A172 (cell line): ENCODE results near the gene STAMBP. TPM values are rescaled to one million over a fixed set of nuclear protein-coding genes. Genes with fewer than 3 reads are reported as not detected.
"Not testable (repeated sequence)": the region's sequence is repeated elsewhere in the genome, so short reads cannot be mapped to it uniquely, and the experiment has no call there.

Experiments
- DNase-seq: peaks from one replicate; pipeline ENCODE4 v3.0.0-alpha.2; 2015; ENCODE audit warnings: low spot score
- total RNA-seq: library from RNA; depleted of rRNA; stranded (reverse); fragments of >200 nt; shearing (Covaris generic); gene quantifications from 2 replicates; pipeline ENCODE4 v1.2.3, GENCODE V29; 2014

STAMBP gene
- total RNA-seq, 1 experiment from 2014 or later = 8.0 TPM

DNA sequence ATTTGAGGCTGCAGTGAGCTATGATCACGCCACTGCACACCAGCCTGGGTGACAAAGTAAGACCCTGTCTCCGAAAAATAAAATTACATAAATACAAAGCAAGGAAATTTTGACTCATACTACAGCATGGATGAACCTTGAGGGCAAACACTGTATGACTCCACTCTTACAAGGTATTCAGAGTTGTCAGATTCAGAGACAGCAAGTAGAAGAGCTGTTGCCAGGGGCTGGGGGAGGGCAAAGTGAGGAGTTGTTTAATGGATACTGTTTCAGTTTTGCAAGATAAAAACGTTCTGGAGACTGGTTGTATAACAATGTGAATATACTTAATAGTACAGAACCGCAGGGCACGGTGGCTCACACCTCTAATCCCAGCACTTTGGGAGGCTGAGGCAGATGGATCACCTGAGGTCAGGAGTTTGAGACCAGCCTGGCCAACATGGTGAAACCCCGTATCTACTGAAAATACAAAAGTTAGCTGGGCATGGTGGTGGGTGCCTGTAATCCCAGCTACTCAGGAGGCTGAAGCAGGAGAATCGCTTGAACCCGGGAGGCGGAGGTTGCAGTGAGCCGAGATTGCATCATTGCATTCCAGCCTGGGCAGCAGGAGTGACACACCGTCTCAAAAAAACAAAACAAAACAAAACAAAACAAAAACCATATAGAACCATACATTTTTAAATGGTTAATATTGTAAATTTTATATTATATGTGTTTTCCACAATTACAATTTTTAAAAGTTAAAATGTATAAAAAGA, 59.0 kb downstream of the STAMBP start:
- not testable (repeated sequence) for DNase-seq

DNA sequence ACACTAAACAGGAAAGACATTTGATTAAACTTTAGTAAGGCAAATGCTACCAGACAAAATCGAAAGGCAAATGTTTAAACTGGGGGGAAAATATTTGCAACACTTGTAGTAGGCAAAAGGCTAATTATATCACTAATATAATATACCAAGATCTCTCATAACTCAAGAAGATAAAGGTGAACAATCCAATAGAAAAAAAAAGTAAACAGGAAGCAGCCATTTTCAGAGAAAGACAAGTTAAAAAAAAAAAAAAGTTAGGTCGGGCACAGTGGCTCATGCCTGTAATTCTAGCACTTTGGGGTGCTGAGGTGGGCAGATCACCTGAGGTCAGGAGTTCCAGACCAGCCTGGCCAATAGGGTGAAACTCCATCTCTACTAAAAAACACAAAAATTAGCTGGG, 59.6 kb downstream of the STAMBP start:
- DNase-seq = no peak

DNA sequence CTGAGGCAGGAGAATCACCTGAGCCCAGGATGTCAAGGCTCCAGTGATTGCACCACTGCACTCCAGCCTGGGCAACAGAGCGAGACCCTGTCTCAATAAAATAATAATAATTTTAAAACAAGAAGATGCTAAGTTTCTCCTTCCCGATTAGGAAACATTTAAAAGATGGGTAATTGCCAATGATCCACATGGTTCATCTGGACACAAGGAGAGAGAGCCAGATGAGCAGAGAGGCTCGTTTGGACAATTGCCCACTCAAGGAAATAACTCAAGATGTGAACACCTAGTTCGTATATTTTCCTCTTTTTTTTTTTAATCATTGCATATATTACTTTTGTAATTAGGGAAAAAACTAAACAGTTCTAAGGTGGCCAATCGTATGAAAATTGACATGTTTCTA, 60.4 kb downstream of the STAMBP start:
- DNase-seq = no peak

DNA sequence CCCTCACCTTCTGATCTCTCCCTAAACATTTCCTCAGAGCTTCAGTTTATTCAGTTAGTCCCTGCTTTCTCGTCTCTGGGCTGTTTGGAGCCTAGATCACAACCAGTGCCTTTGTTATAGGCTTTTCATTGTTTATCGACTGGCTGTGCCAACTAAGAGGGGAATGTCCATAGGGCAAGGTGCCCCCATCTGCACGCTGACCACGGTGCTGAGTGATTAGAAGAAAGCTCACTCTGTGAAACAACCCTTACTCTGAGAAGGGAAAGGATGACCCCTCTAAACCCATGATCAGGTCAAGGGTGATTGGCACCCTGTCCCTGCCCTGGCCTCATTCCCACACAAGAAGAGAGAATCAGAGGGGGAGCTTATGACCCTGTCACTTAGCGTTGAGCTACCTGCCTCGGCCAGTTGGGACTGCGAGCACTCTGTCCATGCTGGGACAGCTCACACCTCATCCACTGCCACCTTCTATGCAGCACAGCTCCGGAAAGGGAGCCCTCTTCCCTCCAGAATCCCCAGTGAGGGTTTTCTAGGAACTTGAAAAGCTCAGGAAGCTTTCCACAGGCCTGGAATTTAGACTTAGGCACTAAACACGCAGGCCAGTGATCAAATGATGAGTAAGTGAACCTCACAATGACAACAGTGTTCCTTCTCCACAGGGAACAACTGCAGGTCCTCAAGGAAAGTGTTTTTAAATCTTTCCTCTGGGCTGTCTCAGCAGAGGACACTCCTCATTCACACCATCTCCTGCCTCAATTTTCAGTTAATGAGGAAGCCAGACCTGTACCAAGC, 61.7 kb downstream of the STAMBP start:
- DNase-seq = no peak

DNA sequence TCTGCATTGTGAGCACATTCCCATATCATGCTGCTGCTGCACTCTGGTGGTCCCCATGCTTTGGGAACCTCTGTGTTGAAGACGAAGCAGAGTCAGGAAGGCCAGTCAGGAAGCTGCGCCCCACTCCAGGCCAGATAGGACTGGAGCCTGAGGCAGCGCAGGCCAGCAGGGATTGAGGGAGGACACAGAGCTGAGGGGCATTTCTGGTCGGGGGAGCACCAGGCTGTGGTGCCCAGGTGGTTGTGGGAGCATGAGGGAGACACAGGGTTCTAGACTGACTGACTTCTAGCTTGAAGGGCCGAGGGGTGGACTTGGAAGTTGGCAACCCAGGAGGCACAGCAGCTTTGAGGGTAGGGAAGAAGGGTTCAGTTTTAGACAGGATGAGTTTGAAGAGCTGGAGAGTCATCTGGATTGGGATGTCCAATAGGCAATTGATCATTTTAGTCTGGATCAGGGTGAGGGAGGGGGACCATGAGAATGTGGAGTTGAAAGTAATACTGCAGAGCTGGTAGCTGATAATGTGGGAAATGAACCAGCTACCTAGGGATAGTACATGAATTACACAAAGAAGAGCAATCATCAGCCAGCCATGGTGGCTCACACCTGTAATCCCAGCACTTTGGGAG, 62.6 kb downstream of the STAMBP start:
- no peak for DNase-seq

DNA sequence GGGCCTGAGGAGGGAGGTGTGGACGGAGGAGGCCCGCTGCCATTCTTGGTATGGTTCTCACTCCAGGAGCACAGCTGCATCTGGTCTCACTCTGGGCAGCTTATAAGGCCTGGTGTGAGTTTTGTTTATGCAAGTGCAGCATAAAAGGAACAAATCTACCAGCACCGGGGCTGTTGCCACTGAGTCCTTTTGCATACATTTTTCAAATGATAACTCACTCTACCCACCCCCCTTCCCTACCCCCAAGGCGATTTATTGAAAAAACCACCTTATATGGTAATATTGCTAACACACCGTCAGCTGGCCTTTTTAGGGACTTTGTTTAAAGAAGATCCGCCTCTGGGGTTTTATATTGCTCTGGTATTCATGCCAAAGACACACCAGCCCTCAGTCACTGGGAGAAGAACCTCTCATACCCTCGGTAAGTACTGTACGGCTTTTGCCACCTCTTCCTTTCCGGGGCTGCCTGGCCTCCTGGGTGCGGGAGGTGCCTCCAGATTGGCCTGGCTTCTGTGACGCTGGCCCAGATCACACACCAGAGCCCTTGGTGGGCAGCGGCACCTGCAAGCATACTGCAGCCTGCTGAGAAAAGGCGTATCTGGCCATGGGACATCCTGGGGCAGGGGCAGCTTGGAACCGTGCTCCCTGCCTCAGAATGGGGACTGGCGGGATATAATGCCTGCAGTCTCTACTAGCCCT, 64.0 kb downstream of the STAMBP start, which contains the start of gene ACTG2:
Gene ACTG2 (plus strand): TSS at position 378 of the 699 bp plus-strand sequence. CDS start 8,304 bp downstream, outside the sequence.
- DNase-seq = no peak

DNA sequence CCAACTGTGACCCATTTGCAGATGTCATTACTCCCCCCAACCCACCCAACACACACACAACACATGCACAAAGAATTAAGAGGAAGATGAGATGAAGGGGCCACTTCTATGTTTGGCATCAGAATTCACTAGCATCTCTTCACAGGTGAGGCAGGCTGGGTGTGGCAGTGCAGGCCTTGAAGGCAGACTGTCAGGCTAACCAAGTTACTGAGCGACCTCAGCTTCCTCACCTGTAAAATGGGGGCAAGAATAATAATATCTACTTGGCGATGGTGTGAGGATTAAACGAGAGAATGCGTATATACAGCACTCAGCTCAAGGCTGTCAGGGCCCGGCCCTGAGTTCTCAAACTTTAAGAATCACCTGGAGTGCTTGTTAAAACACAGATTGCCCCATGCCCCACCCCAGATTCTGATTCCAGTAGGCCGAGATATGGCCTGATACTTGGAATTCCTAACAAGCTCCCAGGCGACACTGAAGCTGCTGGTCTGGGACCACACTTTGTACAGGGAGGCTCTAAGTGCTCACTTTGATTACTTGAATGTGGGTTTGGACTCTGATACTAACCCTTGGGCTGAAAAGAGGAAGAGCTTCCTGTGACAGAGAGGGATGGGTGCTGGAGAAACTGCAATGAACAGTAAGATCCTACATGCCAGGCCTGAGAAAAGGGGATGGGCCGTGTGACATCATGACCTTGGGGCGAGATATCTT, 65.2 kb downstream of the STAMBP start:
- DNase-seq = no peak

DNA sequence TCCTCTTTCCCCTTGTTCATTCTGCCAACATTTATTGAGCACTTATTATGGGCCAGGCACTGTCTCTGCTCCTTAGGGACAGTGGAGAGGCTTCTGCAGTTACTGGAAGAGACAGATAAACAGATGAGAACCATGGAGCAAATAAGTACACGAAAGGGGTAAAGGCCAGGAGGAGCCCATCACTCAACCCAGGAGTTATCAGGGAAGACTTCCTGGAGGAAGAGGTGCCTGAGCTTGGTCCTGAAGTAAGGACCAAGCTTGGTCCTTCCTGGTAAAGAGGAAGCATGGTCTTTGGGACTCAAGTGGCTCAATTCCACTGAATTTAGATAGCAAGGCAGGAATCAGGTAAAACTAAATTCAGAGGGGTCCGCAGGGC, 65.7 kb downstream of the STAMBP start:
- DNase-seq = no peak

DNA sequence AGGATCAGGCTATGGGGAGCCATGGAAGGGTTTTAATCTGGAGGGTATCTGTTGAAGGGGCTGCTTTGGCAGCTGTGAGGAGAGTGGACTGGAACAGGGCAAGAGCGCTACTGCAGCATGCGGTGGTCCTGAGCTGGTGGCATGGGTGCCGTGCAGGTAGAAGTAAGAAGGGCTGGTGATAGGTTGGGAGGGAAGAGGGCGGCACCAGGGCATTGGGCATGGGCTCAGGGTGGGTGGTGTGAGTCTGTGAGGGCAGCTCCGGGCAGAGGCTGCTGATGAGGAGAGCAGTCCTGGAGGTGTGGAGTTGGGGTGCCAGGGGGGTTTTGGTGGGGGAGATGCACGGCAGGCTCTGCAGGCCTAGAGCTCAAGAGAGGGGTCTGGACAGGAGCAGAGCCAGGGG, 66.1 kb downstream of the STAMBP start:
- no peak for DNase-seq

DNA sequence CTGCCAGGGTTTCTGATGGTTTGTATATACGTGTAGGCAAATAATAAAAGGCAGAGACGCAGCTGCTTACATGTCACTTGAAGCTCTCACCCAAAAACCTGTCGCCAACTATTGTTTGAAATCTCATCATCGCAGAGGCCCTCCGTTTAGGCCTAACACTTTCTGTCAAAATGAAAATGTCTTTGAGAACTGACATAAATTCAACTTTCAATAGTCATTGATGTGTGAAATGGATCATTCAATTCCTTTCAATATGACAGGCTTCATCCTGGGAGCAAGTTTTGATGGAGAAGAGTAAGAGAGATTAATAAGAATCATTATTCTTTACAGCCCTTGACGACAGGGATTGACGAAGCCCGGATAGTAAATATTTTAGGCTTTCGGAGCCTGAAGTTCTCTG, 66.7 kb downstream of the STAMBP start:
- DNase-seq = no peak

DNA sequence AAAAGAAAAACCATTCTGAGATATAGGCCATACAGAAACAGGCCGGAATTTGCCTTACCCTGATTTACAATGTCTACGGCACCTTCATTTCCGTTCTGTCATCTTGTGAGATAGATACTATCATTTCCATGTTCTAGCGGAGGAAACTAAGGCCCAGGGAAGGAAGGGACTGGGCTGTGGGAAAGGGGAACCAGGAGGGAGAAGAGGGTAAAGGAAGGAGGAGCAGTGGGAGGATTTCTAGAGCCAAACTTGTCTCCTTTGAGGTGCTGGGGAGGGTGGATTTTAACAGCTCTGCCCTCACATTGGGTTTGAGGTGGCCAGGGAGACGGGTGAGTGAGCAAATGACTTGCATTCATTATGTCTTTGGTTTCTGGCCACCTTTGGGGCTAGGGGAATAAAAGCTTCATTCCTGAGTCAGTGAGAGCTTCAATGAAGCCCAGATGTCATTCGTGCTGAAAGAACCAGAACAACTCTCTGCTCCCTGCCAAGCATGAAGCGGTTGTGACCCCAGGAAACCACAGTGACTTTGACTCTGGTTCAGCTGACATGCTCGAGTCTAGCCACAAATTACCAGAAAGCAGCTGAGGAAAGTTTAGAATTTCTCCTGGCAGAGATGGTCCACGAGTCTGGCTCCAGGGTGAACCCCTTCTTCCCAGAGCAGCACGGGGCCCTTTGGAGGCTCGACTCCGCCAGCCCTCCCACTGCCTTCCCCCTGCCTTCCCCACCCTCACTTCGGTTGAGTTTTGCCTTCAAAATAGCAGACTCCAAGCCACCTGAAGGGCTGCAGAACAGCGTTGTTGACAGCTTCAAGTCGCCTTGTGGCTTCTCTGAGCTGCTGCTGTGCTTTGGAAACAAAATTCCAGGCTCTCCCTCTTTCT, 67.8 kb downstream of the STAMBP start:
- no peak for DNase-seq

DNA sequence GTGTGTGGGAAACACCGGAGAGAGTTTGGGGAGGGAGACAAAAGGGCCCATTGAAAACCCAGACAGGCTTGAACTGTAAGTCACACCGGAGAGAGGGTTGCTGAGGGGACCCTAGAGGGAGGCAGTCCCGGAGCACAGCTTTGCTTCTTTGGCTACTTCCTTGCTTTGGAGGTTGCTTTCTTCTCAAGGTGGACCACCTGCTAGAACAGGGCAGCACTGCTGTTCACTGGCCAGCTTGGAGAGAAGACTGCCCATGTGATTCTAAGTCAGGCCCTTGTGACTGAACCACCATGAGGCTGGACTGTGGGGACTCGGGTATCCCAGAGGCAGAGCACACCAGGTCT, 68.5 kb downstream of the STAMBP start:
- no peak for DNase-seq

DNA sequence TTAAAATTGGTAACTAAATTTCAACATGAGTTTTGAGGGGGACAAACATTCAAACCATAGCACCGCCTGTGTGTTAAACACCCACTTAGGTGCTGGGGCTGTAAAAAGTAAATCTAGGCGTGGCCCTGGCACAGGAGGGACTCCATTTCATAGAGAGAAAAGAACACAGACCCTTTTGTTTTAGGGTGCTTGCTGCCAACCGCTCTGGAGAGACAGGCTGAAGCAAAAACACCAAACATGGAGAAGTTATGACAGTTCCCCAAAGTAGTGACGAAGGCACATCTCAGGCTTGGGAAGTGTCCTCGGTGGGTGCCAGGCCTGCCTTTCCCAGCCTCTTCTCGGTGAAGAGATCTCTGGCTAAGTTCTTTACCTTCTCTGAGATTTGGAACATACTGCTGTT, 69.2 kb downstream of the STAMBP start:
- DNase-seq = no peak

DNA sequence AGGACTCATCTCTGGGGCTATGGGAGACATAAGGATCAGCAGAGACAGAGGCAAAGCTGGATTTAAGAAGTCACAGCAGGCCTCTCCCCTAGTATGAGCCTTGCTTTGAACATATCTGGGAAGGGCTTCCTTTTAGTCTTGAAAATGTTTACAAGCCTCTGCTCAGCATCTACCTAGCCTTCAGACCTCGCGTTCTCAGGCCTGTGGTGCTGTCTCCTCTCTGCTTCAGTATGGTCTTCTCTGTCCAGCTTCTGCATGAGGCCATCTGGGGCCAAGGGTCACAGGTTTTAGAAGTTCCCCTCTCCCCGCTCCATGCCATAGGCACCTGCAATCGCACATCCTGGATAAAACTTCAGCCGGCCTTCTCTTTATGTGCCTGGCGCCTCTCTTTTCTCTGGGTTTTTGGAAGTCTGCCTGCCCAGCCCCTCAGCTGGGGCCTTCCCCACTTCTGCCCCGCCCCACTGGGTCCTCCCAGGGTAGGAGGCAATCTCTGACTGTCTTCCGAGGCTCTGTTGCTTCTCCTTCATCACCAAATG, 71.1 kb downstream of the STAMBP start:
- no peak for DNase-seq

DNA sequence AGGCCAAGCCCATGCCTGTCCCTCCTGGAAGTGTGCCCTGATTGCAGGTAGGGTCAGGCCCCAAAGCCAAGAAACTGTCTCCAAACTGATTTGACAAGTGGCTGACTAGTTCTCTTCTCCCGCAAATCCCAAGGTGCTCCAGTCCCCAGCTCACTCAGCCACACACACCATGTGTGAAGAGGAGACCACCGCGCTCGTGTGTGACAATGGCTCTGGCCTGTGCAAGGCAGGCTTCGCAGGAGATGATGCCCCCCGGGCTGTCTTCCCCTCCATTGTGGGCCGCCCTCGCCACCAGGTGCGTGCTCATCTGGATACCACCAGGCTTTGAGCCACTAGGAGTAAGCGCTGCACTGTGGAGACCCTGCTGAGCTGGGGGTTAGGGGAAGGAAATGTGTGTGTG, 72.4 kb downstream of the STAMBP start:
- no peak for DNase-seq

DNA sequence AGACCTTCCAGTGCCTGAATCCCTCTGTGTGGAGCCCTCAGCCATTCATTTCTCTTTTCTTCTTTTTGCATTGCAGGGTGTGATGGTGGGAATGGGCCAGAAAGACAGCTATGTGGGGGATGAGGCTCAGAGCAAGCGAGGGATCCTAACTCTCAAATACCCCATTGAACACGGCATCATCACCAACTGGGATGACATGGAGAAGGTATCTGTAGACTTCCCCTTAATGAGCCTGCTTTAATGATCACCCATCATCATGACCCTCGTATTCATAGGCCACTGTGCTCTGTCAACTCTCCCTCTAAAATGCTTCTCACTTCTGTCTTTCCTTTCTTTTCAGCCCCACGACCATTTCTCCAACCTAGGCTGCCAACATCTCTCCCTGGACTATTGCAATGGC, 73.5 kb downstream of the STAMBP start:
- no peak for DNase-seq

DNA sequence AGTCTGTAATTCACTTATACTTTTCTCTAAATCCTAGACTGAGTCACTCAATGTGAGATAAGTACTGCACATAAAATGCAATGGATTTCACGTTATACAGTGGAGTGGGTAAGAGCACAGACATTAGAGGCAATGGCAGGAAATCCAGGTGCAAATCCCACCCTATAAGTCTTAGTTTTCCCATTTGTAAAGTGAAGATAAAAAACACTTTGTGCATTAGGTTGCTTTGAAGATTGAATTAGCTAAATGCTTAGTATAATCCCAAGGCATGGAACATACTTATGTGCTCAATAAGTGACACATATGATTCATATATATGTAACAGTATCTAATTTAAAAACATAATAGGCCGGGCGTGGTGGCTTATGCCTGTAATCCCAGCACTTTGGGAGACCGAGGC, 74.6 kb downstream of the STAMBP start:
- no peak for DNase-seq

DNA sequence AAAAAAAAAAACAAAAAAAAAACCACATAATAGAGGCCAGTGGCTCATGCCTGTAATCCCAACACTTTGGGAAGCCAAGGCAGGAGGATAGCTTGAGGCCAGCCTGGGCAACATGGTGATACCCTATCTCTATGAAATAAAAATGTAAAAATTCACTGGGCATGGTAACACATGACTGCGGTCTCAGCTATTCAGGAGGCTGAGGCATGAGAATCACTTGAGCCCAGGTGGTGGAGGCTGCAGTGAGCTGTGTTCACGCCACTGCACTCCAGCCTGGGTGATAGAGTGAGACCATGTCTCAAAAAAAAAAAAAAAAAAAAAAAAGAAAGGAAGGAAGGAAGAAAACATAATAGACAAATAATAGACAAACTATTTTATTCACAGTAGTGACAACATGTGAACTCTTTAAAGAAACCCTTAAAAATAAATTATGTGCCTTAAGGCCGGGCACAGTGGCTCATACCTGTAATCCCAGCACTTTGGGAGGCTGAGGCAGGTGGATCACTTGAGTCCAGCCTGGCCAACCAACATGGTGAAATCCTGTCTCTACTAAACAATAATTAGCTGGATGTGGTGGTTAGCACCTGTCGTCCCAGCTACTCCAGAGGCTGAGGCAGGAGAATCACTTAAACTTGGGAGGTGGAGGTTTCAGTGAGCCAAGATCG, 75.3 kb downstream of the STAMBP start:
- DNase-seq = not testable (repeated sequence)

DNA sequence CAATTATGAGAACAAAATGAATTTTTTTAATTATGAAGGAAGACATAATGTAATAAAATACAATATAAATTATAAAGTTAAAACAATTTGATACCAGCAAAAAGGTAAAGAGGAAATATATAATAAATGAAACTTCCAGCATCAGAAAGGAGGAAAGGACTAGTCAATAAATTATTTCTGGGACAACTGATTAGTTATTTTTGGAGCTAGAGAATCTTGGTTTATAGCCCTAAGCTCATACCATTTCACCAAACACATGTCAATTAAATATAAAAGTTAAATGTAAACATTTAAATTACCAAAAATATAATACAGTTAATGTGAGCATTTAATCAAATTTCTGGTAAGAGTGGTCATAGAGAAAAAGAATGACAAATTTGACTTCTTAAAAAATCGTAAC, 76.2 kb downstream of the STAMBP start:
- no peak for DNase-seq
